Left lung (tissue), 10 donors: ENCODE results near the gene ELMO2. TPM values are rescaled to one million over a fixed set of nuclear protein-coding genes. Genes with fewer than 3 reads are reported as not detected.

Source experiments
- ATAC-seq: fragments of 200-7000 bp; cut with Tn5 transposase; one replicate; pipeline ENCODE4 v1.9.1; 2020; ENCODE audit warnings: moderate library complexity
- DNase-seq, 4 donors: peaks; one replicate each; pipeline ENCODE4 v3.0.0-alpha.2; 2013 to 2020
- H3K27ac ChIP-seq, 2 donors: fragments of 200-600 bp; sonication (generic) in 1 of 2; one replicate each; pipeline versions ENCODE4 v1.5.0 to v1.8.0; 2020 to 2021
- H3K27me3 ChIP-seq, 2 donors: fragments of 200-600 bp; sonication (generic) in 1 of 2; one replicate each; pipeline versions ENCODE4 v1.5.0 to v1.8.0; 2020 to 2021
- H3K36me3 ChIP-seq, 2 donors: fragments of 200-600 bp; sonication (generic) in 1 of 2; one replicate each; pipeline versions ENCODE4 v1.5.0 to v1.8.0; 2020 to 2021
- H3K4me1 ChIP-seq, 2 donors: fragments of 200-600 bp; one replicate each; pipeline ENCODE4 v1.8.0; 2021
- H3K4me3 ChIP-seq, 2 donors: fragments of 200-600 bp; sonication (generic) in 1 of 2; one replicate each; pipeline versions ENCODE4 v1.5.0 to v1.8.0; 2020 to 2021; ENCODE audit warnings: mild to moderate bottlenecking in 1 of 2
- H3K9me3 ChIP-seq, 2 donors: fragments of 200-600 bp; sonication (generic) in 1 of 2; one replicate each; pipeline versions ENCODE4 v1.5.0 to v1.8.0; 2020 to 2021
- intact Hi-C, 2 donors: fragments of 100-400 bp; cut with DNase I; formaldehyde crosslinking; loops; one replicate each; pipeline versions ENCODE4 v1.11.2 to v1.14.2; 2022
- polyA plus RNA-seq, 6 donors: library from polyadenylated mRNA; unstranded; fragments of 120-200 nt; gene quantifications; one replicate each; pipeline ENCODE4 v1.2.1, GENCODE V29; 2013; ENCODE audit not compliant: insufficient read length in 6 of 6
- total RNA-seq, 2 donors: library from RNA; stranded (reverse); fragmentation: NEBNext Ultra II Directional; extraction: Animal tissue kit (Norgen Biotek cat#: 25700); gene quantifications; one replicate each; pipeline ENCODE4 v1.2.1, GENCODE V29; 2021
- TF ChIP-seq, protein P1 (sequence below), 2 donors: fragments of 200-600 bp; sonication (generic) in 1 of 2; IDR thresholded peaks; one replicate each; pipeline versions ENCODE4 v1.5.0 to v1.8.0; 2021; ENCODE audit warnings: antibody characterized with exemption in 2 of 2
- donor health status: DM: no; HTN: yes; CAD: no.
- donor health status: DM: no; HTN: no; CAD: no.

ELMO2 gene
- total and polyA plus RNA-seq, 8 donors, result 56.2 to 79.1 (median 60.5) TPM

DNA sequence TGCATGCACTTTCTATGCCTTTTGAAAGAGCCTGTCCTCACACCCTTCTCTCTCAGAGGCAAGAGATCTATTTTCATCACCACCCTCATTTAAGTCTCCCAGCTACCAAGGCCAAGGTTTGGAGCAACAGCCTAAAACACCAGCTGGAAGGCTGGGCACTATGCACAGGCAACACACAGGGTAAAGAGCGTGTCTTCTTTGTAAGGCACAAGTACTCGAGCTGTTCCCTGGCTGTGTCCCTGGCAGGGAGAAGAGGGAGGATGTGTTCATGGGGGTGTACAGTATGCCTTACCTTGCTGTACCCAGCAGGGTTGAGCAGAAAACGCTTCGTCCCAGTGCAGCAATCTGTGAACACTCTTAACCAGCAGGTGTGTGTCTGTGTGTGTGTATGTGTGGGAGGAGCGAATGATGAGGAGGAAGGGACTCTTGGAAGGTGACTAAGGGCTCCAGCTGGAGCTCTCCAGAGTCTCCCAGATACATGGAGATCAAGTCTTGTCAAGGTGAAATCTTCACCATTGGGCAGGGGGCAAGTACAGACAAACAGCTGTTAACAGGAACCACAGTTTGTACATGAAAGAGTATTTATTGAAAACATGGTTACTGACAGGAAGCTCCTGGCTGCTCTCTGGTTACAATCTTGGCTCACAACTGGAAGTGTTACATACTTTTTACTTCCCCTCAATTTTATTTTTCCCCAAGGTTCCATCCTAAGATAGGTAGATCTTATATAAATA lies 40.8 kb downstream of the ELMO2 start:
- Histone ChIP-seq H3K4me1 (peaks cover 14 to 43% of the 10 kb centered on the region in 2 donors), H3K9me3 (no peaks in the 10 kb centered on the region), H3K27me3 (no peaks in the 10 kb centered on the region), H3K27ac (peak overlapping the region in 1 of 2 donors; percentile 11), H3K4me3 (no peak overlapping the region), H3K36me3 (peaks cover 5 to 61% of the 10 kb centered on the region in 2 donors)
- TF ChIP-seq, protein P1, sequence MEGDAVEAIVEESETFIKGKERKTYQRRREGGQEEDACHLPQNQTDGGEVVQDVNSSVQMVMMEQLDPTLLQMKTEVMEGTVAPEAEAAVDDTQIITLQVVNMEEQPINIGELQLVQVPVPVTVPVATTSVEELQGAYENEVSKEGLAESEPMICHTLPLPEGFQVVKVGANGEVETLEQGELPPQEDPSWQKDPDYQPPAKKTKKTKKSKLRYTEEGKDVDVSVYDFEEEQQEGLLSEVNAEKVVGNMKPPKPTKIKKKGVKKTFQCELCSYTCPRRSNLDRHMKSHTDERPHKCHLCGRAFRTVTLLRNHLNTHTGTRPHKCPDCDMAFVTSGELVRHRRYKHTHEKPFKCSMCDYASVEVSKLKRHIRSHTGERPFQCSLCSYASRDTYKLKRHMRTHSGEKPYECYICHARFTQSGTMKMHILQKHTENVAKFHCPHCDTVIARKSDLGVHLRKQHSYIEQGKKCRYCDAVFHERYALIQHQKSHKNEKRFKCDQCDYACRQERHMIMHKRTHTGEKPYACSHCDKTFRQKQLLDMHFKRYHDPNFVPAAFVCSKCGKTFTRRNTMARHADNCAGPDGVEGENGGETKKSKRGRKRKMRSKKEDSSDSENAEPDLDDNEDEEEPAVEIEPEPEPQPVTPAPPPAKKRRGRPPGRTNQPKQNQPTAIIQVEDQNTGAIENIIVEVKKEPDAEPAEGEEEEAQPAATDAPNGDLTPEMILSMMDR (IDR thresholded peaks at IDR 0.05), result no peak
- intact Hi-C loops, result no loop called here
- ATAC-seq (no peak), DNase-seq (no peak)

DNA sequence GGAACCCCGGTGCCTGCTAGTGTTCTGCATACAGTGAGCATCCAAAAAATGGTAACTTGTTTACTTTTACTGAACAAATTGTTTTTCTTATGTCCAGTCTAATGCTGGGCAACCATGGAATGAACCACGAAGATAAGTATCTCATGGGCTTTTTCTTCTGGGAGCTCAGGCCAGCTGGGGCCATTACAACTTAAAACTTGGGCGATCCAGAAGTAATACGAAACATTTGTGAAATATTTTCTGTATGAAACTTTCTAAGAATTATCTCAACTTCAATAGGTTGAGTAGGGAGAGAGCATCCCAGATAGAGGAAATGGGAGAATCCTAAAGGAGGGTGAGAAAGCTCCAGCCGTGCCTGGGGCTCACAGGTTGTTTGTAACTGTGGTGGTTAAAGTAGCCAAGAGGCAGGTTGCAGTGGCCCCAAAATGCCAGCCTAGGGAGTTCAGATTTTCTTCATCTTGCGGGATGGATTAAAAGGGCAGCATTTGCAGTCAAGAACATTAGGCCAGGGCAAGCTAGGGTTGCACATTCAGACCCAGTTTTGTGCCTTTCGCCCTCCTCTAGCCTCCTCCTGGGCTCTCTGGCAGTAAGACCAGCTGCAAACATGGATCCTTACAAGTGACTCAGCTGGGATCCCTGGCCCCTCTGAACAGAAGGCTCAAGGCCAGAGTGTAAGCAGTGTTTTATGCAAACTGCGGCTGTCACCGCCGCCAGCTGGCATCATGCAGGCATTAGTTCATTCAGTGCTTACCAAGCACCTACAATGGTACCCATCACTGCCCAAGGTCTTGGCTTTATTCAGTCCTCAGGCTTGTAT lies 41.5 kb downstream of the ELMO2 start:
- H3K4me3 ChIP-seq, result peak overlapping the region; percentile 78 to 99
- no peak for ATAC-seq
- peaks cover 14 to 51% of the 10 kb centered on the region in 2 donors for H3K4me1 ChIP-seq
- H3K9me3 ChIP-seq, result no peaks in the 10 kb centered on the region
- peaks cover 0 to 56% of the 10 kb centered on the region in 2 donors for H3K36me3 ChIP-seq
- no peaks in the 10 kb centered on the region for H3K27me3 ChIP-seq
- DNase-seq, result no peak
- intact Hi-C loops, result no loop called here
- TF ChIP-seq, protein P1 (IDR thresholded peaks at IDR 0.05), result no peak
- peak overlapping the region; percentile 97 to 98 for H3K27ac ChIP-seq

DNA sequence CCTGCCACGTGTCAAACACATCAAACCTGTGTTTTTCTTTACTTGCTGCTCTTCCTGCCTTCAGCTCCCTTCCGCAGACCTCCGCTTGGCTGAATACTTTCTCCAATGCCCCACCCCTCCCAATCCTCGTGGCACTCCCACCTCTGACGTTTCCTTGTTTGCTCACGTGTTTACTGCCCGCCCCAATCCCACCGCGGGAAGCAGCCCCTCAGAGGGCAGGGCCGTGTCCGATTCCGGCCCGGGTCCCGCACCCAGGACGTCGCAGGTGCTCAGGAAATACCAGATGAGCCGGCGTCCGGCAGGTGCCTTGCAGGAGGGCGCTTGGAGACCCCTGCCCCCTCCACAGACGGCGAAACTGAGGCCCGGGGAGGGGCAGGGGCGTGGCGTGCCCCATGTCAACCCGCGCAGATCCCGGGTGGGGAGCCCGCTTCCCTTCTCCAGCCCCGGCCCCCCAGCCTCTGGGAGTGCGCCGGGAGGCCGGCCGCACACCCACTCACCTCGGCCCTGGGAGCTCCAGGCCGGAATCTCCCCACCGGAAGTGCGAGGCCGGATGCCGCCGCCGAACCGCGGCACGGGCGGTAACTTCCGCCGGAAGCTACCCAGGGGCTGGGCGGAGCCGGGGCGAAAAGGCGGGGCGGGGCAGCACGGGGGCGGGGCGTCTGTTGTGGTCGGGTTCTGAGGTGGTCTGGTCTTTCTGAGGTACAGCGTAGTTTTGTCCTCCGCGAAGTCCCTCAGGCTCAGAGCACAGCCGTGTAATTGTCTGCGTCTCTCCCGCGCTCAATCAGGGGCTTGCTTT lies 42.3 kb downstream of the ELMO2 start:
- H3K27me3 ChIP-seq, result no peaks in the 10 kb centered on the region
- H3K36me3 ChIP-seq, result peaks cover 0 to 50% of the 10 kb centered on the region in 2 donors
- peak overlapping the region; percentile 97 to 98 for H3K27ac ChIP-seq
- peaks cover 14 to 59% of the 10 kb centered on the region in 2 donors for H3K4me1 ChIP-seq
- H3K9me3 ChIP-seq, result no peaks in the 10 kb centered on the region
- DNase-seq (peak; percentile 77 to 95 (median 90)), ATAC-seq (peak; percentile 98)
- intact Hi-C loops, result no loop called here
- H3K4me3 ChIP-seq, result peak overlapping the region; percentile 78 to 99
- TF ChIP-seq, protein P1 (IDR thresholded peaks at IDR 0.05), result no peak

DNA sequence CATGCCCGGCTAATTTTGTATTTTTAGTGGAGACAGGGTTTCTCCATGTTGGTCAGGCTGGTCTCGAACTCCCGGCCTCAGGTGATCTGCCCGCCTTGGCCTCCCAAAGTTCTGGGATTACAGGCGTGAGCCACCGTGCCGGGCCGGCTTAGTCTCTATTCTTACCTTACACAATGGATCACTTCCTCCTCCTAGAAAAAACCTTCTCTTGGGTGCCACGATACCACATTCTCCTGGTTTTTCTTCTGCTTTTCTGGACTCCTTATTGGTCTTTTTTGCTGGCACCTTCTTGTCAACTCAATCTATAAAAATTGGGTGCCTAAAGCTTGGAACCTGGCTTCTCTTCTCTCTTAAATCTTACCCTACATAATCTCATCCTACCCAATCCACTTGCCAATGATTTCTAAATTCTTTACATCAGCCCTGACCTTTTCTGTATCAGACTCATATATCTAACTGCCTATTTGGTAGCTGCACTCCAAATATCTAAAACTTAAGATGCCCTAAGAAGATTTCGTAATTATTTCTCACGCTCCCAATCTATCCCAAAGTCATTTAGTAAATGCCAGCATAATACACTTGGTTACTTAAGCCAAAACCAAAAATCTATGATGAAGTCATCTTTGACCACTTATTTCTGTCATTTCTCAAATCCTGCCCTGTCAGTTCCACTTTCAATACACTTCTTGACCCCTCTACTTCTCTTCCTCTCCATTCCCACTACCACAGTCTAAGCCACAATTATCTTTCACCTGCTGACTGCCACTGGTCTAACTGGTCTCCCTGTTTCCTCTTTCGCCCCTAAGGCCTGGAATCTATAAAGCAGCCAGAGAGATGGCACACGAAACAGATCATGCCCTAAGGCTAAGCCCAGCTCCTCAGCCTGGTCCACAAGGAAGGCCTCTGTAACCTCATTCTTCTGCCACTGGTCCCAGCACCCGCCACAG lies 43.2 kb downstream of the ELMO2 start:
- H3K4me3 ChIP-seq, result peak overlapping the region; percentile 78 to 99
- ATAC-seq (no peak), DNase-seq (no peak)
- peaks cover 0 to 47% of the 10 kb centered on the region in 2 donors for H3K36me3 ChIP-seq
- H3K27ac ChIP-seq, result peak overlapping the region; percentile 97 to 98
- H3K27me3 ChIP-seq, result no peaks in the 10 kb centered on the region
- TF ChIP-seq, protein P1 (IDR thresholded peaks at IDR 0.05), result no peak
- H3K9me3 ChIP-seq, result no peaks in the 10 kb centered on the region
- intact Hi-C loops, result no loop called here
- H3K4me1 ChIP-seq, result peaks cover 14 to 68% of the 10 kb centered on the region in 2 donors
